ENCODE results near the gene TIGD6.

TIGD6 gene

DNA sequence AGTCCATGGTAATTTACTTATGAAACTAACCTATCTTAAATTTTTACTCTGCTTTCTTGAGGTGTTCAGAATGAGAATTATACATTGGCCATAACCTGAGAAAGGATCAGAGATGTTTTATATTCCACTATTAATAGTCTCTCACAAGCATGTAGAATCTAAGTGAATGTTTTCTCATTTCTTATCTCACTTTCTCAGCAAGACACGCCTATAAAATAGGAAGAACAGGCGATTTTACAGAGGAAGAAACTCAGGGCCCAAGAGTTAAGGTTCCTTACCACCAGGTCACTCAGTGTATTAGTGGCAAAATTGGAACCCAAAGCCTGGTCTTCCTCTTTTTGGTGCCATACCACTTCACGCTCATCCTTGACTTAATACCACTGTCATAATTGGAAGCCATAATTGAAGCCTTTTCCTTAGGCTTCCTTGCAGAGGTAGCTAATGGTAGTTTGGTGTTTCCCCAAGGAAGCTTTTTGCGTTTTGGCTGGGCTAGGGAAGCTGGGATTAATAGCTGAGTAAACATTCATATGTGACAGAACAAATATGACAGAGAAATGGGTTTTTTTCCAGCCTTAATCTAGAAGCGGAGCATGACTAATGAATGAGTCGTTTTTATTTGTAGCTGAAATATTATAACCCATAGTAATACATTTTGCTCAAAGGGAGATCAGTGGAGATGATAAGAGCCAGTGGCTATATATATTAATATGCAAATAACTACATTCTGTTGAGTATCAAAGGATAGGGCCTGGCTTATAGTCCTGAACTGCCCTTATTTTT is 17.0 kb upstream of the TIGD6 start:
- DNase-seq (ENCODE audit: low read depth in 1 of 2, low spot score in 1 of 2): no peak

DNA sequence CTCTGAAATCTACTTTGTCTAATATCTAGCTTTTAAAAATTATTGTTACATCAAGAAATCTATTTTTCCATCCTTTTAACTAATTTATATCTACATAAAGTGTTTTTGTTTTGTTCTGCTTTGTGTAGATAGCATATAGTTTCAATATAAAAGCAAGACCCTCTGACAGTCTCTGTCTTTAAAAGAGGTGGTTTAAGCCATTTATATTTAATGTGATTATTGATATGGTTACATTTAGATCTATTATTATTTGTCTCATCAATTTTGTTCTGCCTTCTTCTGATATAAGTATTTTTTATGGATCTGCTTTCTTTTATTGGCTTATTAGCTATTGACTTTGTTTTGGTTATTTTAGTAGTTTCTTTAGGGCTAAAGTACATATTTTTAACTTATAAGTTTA is 16.1 kb upstream of the TIGD6 start:
- no peak for DNase-seq (ENCODE audit: low read depth in 1 of 2, low spot score in 1 of 2)

DNA sequence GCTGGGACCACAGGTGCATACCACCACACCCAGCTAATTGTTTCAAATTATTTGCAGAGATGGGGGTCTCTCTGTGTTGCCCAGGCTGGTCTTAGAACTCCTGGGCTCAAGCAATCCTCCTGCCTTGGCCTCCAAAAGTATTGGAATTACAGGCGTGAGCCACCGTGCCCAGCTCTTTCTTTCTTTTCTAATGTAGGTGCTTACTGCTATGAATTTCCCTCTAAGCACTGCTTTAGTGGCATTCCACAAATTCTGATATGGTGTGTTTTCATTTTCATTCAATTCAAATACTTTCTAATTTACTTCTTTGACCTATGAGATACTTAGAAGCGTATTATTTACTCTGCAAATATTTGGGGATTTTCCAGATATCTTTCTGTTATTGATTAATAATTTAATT is 15.0 kb upstream of the TIGD6 start:
- DNase-seq (ENCODE audit: low read depth in 1 of 2, low spot score in 1 of 2): no peak

DNA sequence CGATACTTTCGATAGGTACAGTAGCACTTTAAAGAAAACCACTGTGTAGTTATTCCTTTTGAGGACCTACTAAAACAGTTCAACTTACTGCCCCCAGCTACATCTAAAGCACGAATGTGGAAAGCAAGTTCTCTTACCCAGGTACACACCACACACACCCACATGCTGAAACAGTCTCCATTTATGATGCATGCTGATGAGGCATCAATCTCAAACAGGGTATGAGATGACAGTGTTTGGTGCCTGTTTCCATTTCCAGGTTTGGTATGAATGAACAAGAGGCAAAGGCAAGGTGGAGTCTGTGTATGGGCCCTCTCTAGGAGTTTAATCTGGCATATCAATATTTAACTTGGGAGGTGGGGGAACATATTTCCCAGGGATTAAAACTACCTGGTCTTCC is 14.0 kb upstream of the TIGD6 start:
- no peak for DNase-seq (ENCODE audit: low read depth in 1 of 2, low spot score in 1 of 2)

DNA sequence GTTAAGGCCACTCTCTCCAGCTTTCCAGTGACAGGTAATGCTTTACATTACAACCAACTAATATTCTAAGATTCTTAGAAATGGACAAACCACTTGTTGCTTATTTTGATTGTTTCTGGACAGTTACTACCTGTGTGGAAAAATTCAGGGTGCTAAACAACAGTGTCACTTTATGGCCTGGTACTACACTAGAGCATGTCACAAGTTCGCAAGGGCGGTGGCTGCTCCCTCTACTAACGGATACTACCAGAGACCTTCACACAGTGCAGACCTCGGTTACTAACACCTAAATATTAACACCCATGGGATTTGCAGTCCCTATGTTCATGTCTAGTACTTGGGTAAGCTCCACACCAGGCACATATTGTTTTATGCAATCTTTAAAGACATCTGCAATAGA is 13.5 kb upstream of the TIGD6 start:
- DNase-seq (ENCODE audit: low read depth in 1 of 2, low spot score in 1 of 2): no peak

DNA sequence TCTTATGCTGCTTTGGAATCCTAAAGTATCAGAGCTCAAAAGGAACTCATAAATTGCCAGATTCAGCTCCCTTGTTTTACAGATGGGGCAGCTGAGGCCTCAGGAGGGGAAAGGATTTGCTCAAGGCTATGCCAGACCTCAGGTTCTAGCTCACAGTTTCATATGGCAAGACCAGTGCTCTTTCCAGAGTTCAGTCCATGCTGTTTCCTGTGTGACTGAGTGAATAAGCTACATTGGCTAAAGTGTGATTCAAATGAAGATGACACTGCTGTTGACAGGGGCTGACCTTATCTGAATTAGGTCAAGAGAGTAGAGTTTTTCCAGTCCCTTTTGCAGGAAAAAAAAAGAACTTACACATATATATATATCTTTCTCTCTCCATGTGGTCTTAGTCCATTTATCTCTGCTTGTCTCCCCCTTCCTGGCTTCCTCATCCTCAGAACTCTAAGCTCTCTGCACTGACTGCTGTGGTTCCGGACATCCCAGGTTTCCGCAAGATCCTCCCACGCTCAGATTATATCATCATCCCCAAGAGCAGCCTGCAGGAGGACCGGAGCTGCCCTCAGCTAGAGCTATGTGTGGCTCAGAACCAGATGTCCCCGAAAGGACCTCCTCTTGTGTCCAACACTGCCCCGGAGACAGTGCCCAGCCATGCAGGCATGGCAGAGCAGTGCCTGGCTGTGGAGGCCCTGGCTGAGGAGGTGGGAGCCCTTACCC is 9.4 kb upstream of the TIGD6 start:
- no peak for DNase-seq (ENCODE audit: low read depth in 1 of 2, low spot score in 1 of 2)

DNA sequence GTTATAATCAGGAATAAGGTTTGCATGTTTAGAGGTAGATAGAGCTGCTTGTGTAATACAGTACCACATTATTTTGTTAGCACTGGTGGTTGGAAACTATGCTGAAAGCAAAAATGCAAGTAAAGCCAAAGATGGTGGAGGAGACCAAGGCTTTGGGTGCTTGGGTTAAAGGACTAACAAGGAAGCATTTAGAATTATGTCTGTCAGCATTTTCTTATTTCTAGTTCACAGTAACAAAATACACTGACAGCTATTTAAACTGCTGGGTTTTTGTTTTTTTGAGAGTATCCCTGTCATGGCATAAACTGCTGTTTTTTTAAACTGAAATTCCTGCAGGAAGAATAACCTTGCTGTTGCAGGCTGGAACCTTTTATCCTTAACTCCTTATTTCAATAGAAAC is 6.6 kb upstream of the TIGD6 start:
- no peak for DNase-seq (ENCODE audit: low read depth in 1 of 2, low spot score in 1 of 2)

DNA sequence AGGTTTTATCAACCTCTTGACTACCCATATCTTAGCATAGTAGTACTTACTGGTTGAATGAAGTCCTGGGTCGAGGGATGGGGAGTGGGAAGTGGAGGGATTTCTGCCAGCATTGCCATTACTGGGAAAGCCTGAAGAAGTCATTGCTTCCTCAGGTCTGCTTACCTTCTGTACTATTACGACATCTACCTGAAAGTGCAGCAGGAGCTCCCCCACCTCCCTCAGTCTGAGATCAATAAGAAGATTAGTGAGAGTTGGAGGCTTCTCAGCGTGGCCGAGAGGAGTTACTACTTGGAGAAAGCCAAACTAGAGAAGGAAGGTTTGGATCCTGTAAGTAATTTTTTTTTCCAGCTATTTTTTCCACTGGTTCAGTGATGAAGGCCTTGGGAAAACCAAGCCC is 5.9 kb upstream of the TIGD6 start:
- no peak for DNase-seq (ENCODE audit: low read depth in 1 of 2, low spot score in 1 of 2)

DNA sequence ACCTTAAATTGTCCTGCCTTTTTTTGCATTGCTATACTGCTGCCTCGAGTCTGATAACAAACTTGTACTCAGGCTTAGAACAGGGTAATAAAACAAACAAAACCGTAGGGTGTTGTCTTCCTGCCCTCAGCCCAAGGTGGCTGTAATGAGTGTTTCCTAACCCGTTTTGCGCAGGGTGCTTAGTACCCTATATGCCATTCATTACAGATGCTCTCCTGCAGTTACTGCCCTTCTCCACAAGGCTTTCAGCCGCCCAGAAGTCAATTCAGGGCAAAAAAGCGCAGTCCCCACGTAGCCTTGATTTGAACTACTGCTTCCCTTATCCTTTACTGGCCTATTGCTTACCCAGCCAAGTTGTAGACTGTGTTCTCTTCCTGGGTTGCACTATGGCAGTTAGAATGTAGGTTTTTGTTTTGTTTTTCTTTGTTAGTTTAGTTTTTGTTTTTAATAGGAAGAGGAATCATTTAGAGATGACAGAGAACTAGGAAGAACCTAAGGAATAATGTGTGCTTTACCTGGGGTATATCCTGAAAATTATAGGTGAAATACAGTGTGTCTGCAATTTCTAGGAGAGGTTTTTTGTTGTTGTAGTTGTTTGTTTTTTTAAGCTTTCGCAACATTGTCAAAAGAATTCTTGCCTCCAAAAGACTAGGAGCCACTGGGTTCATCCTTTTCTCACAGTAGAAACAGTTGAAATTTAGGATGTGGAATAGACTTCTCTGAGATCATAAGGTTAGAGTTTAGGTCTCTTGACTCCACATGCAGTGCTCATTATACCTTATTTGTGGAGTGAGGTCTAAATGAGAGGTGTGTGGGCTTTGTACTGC is 1.4 kb upstream of the TIGD6 start:
- DNase-seq (ENCODE audit: low read depth in 1 of 2, low spot score in 1 of 2): peak; percentile 22 to 37

DNA sequence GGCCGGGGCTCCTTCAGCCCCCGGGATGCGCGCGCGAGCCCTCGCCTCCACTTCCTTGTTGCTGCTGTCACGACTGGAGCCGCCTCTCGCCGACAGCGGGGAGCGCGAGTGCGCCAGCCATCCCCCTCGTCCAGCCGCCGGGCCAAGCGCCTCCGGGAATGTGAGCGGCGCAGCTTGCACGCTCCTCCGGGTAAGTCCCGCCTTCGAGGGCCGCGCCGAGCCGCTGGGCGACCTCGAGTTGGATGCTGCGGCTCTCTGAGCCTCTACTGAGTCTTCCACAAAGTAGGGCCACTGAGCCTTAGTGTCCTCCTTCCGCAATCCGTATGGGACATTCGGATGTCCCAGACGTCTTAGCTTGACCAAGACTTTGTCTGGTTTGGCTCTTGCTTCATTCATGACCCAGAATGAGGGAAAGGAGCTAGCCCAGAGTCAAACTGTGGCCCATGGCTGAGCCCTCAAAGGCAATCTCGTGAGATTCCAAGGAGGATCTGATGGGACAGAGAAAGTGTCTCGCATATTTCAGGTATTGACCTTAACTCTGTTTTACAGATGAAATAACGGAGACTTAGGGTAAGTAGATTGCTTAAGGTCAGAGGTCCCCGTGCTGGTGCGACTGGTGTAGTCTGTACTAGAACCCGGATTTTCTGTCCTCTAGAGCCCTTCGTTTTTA is 671 bp upstream of the TIGD6 start:
- DNase-seq (ENCODE audit: low read depth in 1 of 2, low spot score in 1 of 2): peak in 1 of 2 donors; percentile 18

DNA sequence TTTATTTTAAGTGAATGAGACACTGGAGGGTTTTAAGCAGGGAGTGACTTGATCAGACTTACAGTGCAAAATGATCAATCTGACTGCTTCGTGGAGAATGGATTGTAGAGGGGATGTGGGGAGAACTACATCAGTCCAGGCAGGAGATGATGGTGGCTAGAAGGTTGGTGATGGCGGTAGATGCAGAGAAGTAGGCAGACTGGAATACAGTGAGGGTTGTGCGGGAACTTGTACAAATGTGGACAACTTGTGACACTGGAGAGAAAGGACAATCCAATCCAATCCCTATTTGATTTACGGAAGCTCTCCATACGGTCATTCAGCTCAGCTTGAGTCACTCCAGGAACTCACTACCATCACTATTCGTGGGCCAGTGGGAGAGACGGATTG is 593 bp downstream of the TIGD6 start:
- no peak for DNase-seq (ENCODE audit: low read depth in 1 of 2, low spot score in 1 of 2)

DNA sequence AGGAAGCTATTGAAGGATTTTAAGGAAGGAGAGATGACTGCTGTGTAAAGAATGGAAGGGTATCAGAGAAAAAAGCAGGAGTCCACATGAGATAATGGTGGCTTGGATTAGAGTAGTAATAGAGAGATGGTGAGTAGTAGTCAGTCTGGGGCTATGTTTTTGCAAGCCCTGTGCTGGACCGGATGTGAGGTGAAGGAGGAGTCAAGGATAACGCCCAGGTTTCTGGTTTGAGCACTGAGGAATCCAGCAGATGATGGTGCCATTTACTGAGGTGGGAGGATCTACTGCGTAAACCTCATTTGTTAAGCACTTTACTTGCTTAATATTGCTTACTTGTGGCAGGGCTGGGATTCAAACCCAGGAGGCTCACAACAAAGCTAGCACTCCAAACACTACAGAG is 1.1 kb downstream of the TIGD6 start:
- DNase-seq (ENCODE audit: low read depth in 1 of 2, low spot score in 1 of 2): no peak

DNA sequence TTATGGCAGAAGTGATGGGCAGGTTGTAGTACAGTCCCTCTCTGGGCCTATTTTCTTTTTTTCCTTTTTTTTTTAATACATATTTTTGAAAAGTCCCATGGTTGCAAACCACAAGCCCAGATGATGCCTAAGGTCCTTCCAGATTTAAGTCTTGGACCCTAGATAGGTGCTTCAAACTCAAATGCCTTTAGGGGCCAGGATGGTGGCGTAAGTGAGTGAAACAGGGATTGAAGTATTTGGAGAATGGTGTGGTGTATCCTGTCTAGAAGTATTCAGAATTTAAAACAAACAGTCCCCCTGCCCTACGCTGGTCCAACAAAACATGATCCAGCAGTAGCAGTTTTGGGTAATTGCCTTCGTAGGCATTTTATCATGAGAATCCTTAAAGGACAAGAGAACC is 2.2 kb downstream of the TIGD6 start:
- DNase-seq (ENCODE audit: low read depth in 1 of 2, low spot score in 1 of 2): no peak

DNA sequence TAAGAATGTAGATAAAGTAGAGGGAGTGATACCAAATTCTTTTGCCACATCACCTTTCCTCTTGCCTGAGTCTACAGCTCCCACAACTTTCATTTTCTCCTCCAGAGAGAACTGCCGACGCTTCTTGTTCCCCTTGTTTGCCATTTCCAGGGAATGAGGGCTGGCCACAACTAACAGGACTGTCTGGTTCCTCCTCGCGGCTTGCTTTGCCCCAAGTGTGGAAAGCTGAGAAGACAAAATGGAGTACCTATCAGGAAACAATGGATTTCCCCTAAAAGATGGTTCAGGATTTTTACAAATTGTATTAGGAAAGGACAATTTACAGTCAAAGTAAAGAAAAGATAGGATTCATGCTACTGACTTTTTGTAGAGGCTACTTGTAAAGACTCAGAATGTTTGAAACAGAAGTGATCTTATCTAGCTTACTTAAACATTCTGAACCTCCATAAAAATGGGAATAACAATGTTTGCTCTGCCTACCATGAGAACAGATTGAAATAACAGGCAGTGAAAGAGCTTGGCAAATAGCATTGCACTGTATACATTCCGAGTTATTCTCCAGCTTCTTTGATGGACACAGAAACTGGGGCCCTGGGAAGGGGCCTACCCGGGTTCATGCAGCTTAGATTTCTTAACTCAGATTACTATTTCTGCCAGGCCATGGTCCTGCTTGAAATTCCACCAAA is 4.1 kb downstream of the TIGD6 start:
- no peak for DNase-seq (ENCODE audit: low read depth in 1 of 2, low spot score in 1 of 2)

DNA sequence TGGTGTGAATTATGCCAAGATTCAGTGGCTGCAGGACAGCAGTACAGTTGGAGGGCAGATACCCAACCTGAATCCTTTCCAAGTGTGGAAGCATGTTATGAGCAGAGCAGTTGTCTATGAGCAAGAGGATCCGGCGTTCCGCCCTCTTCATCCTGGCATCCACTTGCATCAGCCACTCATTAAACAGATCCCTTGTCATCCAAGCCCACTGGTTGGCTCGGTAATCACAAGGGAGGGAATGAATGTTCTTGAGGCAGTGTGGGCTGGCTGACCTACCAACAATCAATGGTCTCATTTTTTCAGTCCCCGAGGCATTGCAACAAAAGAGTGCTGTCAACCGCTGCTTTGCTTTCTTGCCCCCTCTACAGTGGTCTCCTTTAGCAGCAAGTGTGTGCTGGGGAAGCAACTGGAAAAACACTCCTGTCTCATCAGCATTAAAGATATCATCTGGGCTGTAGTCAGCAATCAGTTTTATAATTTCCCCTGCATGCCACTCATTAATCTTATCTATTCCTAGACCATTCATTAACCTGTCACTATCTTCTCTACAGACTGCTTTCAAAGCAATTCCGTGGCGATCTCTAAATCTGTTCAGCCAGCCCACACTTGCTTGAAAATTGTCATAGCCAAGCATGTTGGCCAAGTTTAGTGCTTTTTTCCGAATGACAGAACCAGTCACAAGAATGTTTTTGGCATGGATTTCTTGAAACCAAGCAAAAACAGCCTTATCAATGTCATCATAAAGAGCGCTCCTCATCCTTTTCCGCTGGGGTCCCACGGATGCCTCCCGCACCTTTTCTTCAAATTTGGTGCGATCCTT is 4.9 kb downstream of the TIGD6 start:
- DNase-seq (ENCODE audit: low read depth in 1 of 2, low spot score in 1 of 2): no peak

DNA sequence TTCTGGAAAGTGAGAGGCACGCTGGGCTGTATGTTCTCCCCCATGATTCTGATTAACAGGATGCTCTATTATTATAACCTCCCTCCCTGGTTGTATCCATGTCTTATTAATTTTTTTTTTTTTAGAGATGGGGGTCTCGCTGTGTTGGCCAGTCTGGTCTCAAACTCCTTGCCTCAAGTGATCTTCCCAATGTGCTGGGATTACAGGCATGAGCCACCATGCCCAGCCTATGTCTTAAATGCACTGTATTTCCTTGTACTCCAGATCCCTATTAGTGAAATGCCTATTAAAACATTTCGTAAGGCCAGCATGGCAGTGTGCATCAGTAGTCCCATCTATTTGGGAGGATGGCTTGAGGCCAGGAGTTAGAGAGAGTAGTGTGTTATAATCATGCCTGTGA is 7.0 kb downstream of the TIGD6 start:
- DNase-seq (ENCODE audit: low read depth in 1 of 2, low spot score in 1 of 2): no peak

DNA sequence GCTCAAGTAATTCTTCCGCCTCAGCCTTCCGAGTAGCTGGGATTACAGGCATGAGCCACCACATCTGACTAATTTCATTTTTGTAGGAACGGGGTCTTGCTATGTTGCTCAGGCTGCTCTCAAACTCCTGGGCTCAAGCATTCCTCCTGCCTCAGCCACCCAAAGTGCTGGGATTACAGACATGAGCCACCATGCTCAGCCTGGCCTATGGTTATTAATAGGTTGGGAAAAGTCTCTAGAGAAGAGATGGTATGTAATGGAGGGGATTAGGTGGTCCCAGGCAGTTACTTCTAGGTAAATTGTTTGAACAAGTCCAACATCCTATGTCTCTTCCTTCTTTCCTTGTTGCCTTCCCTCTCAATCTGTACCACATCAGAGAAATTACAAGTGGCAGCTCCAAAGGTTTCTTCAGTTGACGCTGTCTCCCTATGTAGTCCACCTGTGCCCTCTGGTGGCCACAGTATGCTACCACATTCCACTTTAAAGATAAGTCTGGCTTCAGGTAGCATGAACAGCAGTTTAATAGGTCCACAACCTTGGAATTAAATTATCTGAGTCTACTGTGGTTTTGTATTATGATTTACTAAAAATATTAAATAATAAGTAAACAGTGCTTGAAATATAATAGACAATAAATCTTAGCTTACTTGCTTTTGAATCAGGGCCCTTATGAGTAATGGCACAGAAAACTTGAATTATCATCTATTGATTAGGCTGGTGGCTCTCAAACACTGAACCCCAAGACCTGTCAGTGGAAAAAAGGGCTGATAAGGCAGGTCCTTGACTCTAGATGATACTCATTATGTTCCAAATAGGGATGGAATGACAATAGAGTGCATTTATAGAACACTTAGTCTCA is 9.7 kb downstream of the TIGD6 start:
- peak; percentile 23 to 37 for DNase-seq (ENCODE audit: low read depth in 1 of 2, low spot score in 1 of 2)

DNA sequence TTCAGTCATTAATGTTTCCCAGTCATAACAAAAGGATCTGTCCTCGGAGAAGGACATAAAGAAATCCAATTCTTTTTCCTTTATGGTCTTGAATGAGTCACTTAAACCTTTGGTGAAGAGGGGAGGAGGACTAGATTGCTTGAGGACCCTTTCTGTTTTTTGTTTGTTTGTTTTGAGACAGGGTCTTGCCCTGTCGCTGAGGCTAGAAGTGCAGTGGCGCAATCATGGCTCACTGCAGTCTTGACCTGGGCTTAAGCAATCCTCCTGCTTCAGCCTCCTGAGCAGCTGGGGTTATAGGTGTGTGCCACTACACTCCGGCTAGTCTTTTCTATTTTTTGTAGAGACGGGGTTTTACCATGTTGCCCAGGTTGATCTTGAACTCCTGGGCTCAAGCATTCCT is 12.3 kb downstream of the TIGD6 start:
- no peak for DNase-seq (ENCODE audit: low read depth in 1 of 2, low spot score in 1 of 2)

DNA sequence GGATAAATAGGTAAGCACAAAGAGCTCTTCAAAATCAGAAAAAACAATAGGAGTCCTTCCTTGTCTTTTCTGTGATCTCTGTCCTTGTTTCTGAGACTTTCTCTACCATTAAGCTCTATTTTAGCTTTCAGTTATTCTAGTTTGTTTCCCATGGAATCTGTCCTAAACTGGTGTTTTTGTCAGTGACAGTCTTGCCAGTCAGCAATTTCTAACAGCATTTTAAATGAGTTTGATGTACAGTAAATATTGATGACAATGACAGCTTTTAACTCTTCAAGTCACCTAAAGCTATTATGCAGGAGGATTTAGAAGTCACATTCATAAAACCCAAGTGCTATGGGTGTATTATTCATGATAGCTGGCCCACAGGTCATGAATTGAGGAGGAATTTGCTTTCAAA is 17.9 kb downstream of the TIGD6 start:
- no peak for DNase-seq (ENCODE audit: low read depth in 1 of 2, low spot score in 1 of 2)
